Gastroesophageal sphincter (tissue), 3 donors: ENCODE results near the gene FREM1.

Experiments used
- EP300 ChIP-seq: sonication (generic); formaldehyde crosslinking; IDR thresholded peaks from one replicate; pipeline ENCODE4 v1.6.1; 2017; ENCODE audit warnings: antibody characterized with exemption, mild to moderate bottlenecking
- POLR2A ChIP-seq, 2 donors: fragments of 450-650 bp; IDR thresholded peaks; one replicate each; pipeline ENCODE4 v1.6.1; 2017; ENCODE audit warnings: antibody characterized with exemption in 2 of 2, mild to moderate bottlenecking in 2 of 2, moderate library complexity in 1 of 2
- POLR2AphosphoS5 ChIP-seq: sonication (generic); formaldehyde crosslinking; IDR thresholded peaks from one replicate; pipeline ENCODE4 v1.6.1; 2017; ENCODE audit warnings: antibody characterized with exemption
- TF ChIP-seq, protein P1 (sequence below), 4 experiments: fragments of 200-600 bp in 2 of 4; fragments of 450-650 bp in 2 of 4; sonication (generic) in 1 of 4; IDR thresholded peaks; one replicate each; pipeline ENCODE4 v1.5.1; 2017 to 2019; ENCODE audit warnings: antibody characterized with exemption in 4 of 4, mild to moderate bottlenecking in 2 of 4, moderate library complexity in 2 of 4

- TF ChIP-seq, protein P1, sequence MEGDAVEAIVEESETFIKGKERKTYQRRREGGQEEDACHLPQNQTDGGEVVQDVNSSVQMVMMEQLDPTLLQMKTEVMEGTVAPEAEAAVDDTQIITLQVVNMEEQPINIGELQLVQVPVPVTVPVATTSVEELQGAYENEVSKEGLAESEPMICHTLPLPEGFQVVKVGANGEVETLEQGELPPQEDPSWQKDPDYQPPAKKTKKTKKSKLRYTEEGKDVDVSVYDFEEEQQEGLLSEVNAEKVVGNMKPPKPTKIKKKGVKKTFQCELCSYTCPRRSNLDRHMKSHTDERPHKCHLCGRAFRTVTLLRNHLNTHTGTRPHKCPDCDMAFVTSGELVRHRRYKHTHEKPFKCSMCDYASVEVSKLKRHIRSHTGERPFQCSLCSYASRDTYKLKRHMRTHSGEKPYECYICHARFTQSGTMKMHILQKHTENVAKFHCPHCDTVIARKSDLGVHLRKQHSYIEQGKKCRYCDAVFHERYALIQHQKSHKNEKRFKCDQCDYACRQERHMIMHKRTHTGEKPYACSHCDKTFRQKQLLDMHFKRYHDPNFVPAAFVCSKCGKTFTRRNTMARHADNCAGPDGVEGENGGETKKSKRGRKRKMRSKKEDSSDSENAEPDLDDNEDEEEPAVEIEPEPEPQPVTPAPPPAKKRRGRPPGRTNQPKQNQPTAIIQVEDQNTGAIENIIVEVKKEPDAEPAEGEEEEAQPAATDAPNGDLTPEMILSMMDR (IDR thresholded peaks at IDR 0.05) = no peak
- TF ChIP-seq POLR2A (IDR thresholded peaks at IDR 0.05) = no peak
- TF ChIP-seq POLR2AphosphoS5 = no peak
- TF ChIP-seq EP300 = no peak
Observed at GRCh38 chr9:14909961-14910805, at the start of gene FREM1.
